Cardiac fibroblast (primary cell): ENCODE measurements around the gene KRT72.

Experiments used
- DNase-seq, 2 donors: peaks; one replicate each; pipeline versions ENCODE4 v3.0.0 to v3.0.0-alpha.2; 2010; ENCODE audit warnings: low read depth in 2 of 2
- H3K4me3 ChIP-seq, 2 donors: replicated peaks in 1 of 2; 1 replicate in 1 of 2; 2 replicates in 1 of 2; pipeline ENCODE4 v1.5.1; 2011; ENCODE audit warnings: low read depth in 2 of 2, low read length in 2 of 2, mild to moderate bottlenecking in 2 of 2, moderate library complexity in 1 of 2
- TF ChIP-seq, protein P1 (sequence below): IDR thresholded peaks from one replicate; pipeline ENCODE4 v1.5.1; 2011; ENCODE audit warnings: low read depth, mild to moderate bottlenecking, low read length, inconsistent platforms

KRT72 gene

GRCh38 chr12:52542157-52542556 lies 59.1 kb downstream of the KRT72 start:
- no peak for DNase-seq
- TF ChIP-seq, protein P1, sequence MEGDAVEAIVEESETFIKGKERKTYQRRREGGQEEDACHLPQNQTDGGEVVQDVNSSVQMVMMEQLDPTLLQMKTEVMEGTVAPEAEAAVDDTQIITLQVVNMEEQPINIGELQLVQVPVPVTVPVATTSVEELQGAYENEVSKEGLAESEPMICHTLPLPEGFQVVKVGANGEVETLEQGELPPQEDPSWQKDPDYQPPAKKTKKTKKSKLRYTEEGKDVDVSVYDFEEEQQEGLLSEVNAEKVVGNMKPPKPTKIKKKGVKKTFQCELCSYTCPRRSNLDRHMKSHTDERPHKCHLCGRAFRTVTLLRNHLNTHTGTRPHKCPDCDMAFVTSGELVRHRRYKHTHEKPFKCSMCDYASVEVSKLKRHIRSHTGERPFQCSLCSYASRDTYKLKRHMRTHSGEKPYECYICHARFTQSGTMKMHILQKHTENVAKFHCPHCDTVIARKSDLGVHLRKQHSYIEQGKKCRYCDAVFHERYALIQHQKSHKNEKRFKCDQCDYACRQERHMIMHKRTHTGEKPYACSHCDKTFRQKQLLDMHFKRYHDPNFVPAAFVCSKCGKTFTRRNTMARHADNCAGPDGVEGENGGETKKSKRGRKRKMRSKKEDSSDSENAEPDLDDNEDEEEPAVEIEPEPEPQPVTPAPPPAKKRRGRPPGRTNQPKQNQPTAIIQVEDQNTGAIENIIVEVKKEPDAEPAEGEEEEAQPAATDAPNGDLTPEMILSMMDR, result no peak
- H3K4me3 ChIP-seq, result no peak overlapping the region

DNA sequence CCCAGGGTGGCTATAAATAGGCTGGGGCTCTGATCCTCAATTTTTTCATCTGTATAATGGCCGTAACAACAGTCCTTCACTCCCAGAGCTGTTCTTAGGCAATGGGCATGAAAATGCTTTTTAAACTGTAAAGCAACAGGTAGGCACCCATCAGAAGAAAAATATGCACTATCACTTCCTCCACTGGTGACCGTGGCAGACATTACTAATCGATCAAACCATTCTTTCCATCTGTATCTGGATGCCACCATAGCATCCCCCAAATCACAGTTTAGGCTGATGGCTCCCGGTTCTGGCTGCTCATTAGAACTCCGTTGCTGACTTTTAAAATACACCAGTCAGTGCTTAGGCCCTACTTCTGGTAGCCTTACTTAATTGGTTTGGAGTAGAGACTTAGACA lies 59.6 kb downstream of the KRT72 start:
- TF ChIP-seq, protein P1, result no peak
- no peak overlapping the region for H3K4me3 ChIP-seq
- DNase-seq, result no peak

GRCh38 chr12:52540531-52540930 lies 60.7 kb downstream of the KRT72 start:
- TF ChIP-seq, protein P1, result no peak
- no peak for DNase-seq
- H3K4me3 ChIP-seq, result no peak overlapping the region

DNA sequence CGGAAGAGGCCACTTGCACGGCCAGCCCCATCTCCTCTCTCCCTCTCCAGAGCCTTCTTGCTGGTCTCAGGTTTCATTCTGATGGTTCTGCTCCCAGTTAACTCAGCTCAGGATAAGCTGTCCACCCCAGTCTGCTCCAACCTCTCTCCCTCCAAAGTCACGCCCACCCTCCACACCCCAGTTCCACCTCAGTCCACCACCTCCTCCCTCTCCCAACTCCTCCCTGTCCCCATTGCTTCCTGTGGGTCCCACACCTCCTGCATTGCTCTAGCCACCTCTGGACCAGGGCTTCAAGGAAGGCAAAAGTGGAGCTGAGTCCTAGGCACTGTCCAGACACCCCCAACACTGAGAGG lies 61.5 kb downstream of the KRT72 start:
- TF ChIP-seq, protein P1, result no peak
- no peak overlapping the region for H3K4me3 ChIP-seq
- no peak for DNase-seq

DNA sequence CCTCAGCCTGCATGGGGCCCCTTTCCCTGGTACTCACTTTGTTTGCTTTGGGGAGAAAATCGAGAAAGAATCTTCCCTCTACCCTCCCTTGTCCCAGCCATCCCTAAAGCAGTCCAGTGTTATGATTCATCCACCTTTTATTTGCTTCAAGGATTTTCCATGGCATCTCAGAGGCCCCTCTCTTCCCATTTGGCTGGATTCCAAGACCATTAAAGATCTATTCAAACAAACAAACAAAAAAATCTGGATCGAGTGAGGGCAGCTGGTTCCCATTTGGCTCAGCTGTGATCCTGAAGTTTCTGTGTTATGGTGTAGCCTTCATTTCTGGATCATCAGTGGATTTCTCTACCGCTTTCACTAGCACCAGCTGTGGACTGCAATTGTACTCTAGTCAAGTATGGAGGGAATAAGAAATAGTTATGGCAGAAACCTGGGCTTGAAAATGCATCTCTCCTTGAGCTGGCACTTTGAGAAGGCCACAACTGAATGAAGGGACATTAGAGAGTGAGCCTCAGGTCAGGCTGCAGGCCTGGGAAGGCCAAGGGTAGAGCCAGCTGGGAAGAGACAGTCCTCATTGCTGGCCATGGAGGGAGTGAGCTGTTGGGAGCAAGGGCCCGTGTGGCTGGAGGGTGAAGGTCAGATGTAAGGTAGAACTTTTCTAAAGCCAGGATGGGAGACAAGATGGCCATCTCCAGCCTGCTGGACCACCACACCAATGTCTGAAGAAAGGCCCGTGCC lies 62.0 kb downstream of the KRT72 start:
- peak; percentile 28 to 56 for DNase-seq
- H3K4me3 ChIP-seq, result no peak overlapping the region
- TF ChIP-seq, protein P1, result no peak

DNA sequence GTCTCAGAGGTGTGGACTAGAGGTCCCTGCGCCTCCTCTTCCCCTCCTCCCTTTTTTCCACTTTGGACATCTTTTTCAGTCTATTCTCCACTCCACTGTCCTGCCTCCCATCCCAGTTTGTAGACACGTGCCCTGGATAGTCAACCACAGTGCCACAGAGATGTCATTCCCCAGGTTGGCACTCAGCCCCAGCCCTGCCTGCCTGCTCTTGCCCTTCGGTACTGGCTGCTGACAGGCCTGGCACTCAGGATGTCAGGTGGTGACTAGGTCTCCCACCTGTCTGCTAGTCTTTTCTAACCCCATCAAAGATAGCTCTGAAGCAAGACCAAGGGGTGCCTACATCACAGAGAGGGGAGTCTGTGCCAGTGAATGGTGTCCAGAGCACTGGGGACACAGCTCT lies 64.2 kb downstream of the KRT72 start:
- no peak for DNase-seq
- no peak overlapping the region for H3K4me3 ChIP-seq
- TF ChIP-seq, protein P1, result no peak
